Right ventricle myocardium superior (tissue), 1 donor: ENCODE data around the gene LAMP2. TPM values are rescaled to one million over a fixed set of nuclear protein-coding genes. Genes with fewer than 3 reads are reported as not detected.

Experiments
- ATAC-seq: fragments of 200-7000 bp; cut with Tn5 transposase; one replicate; pipeline ENCODE4 v1.9.1; 2020; ENCODE audit warnings: mild to moderate bottlenecking; ENCODE audit not compliant: poor library complexity
- DNase-seq: peaks from one replicate; pipeline ENCODE4 v3.0.0-alpha.2; 2020
- intact Hi-C: fragments of 100-400 bp; cut with DNase I; formaldehyde crosslinking; loops from one replicate; pipeline ENCODE4 v1.11.2; 2022
- total RNA-seq: library from RNA; stranded (reverse); fragmentation: NEBNext Ultra II Directional; extraction: Animal tissue kit (Norgen Biotek cat#: 25700); gene quantifications from one replicate; pipeline ENCODE4 v1.2.1, GENCODE V29; 2021
- donor health status: DM: no; HTN: yes; CAD: no; lungs with severe emphysema.

LAMP2 gene
- total RNA-seq, 1 donor from 2014 or later, result 49.2 TPM

GRCh38 chrX:120463241-120463640, 5.9 kb downstream of the LAMP2 start:
- peak; percentile 68 for ATAC-seq
- intact Hi-C loops, result no loop called here
- no peak for DNase-seq

- intact Hi-C loops, result no loop called here
- no peak for ATAC-seq
- DNase-seq, result no peak
These were observed 6.7 kb downstream of the LAMP2 start for GRCh38 chrX:120462370-120462769.

- ATAC-seq (no peak), DNase-seq (no peak)
- intact Hi-C loops, result no loop called here
These were observed 9.8 kb downstream of the LAMP2 start for GRCh38 chrX:120459309-120459708.

GRCh38 chrX:120457766-120458180, 11.3 kb downstream of the LAMP2 start:
- ATAC-seq (no peak), DNase-seq (no peak)
- intact Hi-C loops, result no loop called here

GRCh38 chrX:120456973-120457372, 12.1 kb downstream of the LAMP2 start:
- no peak for ATAC-seq
- no peak for DNase-seq
- intact Hi-C loops, result no loop called here

GRCh38 chrX:120453985-120454384, 15.1 kb downstream of the LAMP2 start:
- intact Hi-C loops, result no loop called here
- DNase-seq, result no peak
- ATAC-seq, result no peak

- ATAC-seq (peak; percentile 46), DNase-seq (no peak)
- intact Hi-C loops, result no loop called here
These were observed 17.0 kb downstream of the LAMP2 start for GRCh38 chrX:120452131-120452530.

GRCh38 chrX:120450163-120450562, 18.9 kb downstream of the LAMP2 start:
- intact Hi-C loops, result no loop called here
- ATAC-seq, result no peak
- DNase-seq, result no peak

- ATAC-seq (peak; percentile 59), DNase-seq (no peak)
- intact Hi-C loops, result no loop called here
These were observed 22.6 kb downstream of the LAMP2 start for GRCh38 chrX:120446498-120446897.

- DNase-seq, result no peak
- no peak for ATAC-seq
- intact Hi-C loops, result no loop called here
These were observed 29.2 kb downstream of the LAMP2 start for GRCh38 chrX:120439921-120440320.

GRCh38 chrX:120429776-120430540, 39.1 kb downstream of the LAMP2 start:
- DNase-seq (no peak), ATAC-seq (no peak)
- intact Hi-C loops, result no loop called here

- intact Hi-C loops, result no loop called here
- no peak for ATAC-seq
- no peak for DNase-seq
These were observed 40.8 kb downstream of the LAMP2 start for GRCh38 chrX:120428309-120428708.

GRCh38 chrX:120426599-120426998, 42.5 kb downstream of the LAMP2 start:
- intact Hi-C loops, result no loop called here
- no peak for ATAC-seq
- DNase-seq, result no peak

GRCh38 chrX:120419463-120419862, 49.6 kb downstream of the LAMP2 start:
- no peak for ATAC-seq
- intact Hi-C loops, result no loop called here
- no peak for DNase-seq

GRCh38 chrX:120408168-120408567, 60.9 kb downstream of the LAMP2 start:
- intact Hi-C loops, result no loop called here
- ATAC-seq, result no peak
- DNase-seq, result no peak

- intact Hi-C loops, result no loop called here
- ATAC-seq, result no peak
- no peak for DNase-seq
These were observed 62.5 kb downstream of the LAMP2 start for GRCh38 chrX:120406638-120407037.

- intact Hi-C loops, result no loop called here
- no peak for ATAC-seq
- no peak for DNase-seq
These were observed 66.7 kb downstream of the LAMP2 start for GRCh38 chrX:120402369-120402768.

GRCh38 chrX:120401301-120401700, 67.8 kb downstream of the LAMP2 start:
- ATAC-seq (no peak), DNase-seq (no peak)
- intact Hi-C loops, result no loop called here

- DNase-seq (no peak), ATAC-seq (no peak)
- intact Hi-C loops, result no loop called here
These were observed 88.4 kb downstream of the LAMP2 start for GRCh38 chrX:120380699-120381098.

GRCh38 chrX:120379937-120380681, 89.0 kb downstream of the LAMP2 start:
- intact Hi-C loops, result no loop called here
- no peak for ATAC-seq

More at GRCh38 chrX:120379937-120380681, 89.0 kb downstream of the LAMP2 start:
- DNase-seq, result no peak
